ENCODE results near the gene SRSF10.

Gene SRSF10

DNA sequence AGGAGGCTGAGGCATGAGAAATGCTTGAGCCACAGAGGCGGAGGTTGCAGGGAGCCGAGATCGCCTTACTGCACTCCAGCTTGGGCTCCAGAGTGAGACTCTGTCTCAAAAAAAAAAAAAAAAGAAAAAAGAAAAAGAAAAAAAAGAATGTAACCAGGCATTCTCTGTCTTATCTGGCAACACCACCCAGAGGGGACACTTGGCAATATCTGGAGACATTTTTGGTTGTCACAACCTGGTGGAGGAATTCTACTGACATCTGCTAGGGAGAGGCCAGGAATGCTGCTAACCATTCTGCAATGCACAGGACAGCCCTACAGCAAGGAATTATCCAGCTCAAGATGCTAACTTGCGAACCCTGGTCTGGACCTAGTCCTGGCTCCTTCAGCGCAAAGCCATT, 64.7 kb downstream of the SRSF10 start:
- no peak overlapping the region for H3K4me3 ChIP-seq
- TF ChIP-seq, protein P1, sequence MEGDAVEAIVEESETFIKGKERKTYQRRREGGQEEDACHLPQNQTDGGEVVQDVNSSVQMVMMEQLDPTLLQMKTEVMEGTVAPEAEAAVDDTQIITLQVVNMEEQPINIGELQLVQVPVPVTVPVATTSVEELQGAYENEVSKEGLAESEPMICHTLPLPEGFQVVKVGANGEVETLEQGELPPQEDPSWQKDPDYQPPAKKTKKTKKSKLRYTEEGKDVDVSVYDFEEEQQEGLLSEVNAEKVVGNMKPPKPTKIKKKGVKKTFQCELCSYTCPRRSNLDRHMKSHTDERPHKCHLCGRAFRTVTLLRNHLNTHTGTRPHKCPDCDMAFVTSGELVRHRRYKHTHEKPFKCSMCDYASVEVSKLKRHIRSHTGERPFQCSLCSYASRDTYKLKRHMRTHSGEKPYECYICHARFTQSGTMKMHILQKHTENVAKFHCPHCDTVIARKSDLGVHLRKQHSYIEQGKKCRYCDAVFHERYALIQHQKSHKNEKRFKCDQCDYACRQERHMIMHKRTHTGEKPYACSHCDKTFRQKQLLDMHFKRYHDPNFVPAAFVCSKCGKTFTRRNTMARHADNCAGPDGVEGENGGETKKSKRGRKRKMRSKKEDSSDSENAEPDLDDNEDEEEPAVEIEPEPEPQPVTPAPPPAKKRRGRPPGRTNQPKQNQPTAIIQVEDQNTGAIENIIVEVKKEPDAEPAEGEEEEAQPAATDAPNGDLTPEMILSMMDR (IDR thresholded peaks at IDR 0.05) = no peak
- no peak for DNase-seq (ENCODE audit: low spot score)
- H3K27ac ChIP-seq = no peak overlapping the region

DNA sequence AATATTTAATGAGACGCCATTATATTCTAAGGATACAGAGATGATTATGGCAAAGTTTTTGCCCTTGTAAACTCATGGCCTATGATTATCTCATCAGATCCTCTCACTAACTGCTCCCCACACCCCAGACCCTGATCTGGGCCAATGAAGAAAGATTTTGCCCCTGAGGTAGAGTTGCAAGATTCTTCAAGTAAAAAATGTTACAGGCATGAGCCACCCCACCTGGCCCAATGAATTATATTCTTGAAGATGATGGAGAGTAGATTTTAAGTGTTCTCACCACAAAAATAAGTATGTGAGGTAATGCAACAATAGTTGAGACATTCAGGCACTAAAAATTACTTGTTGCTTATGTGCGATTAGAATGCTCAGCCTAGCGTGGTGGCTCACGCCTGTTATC, 65.2 kb downstream of the SRSF10 start:
- TF ChIP-seq, protein P1 (IDR thresholded peaks at IDR 0.05) = no peak
- no peak for DNase-seq (ENCODE audit: low spot score)
- no peak overlapping the region for H3K4me3 ChIP-seq
- no peak overlapping the region for H3K27ac ChIP-seq

Measured in coronary artery (tissue), 2 donors.